ENCODE results near the gene P3H2.

The P3H2 gene

GRCh38 chr3:189909139-189909538, 211.6 kb downstream of the P3H2 start:
- Histone ChIP-seq H4K20me1 (ENCODE audit: insufficient read depth, low read length) (no peaks in the 10 kb centered on the region), H3K9me3 (ENCODE audit: insufficient read depth, low read length, severe bottlenecking) (no peaks in the 10 kb centered on the region), H3K27ac (ENCODE audit: low read length) (no peak overlapping the region), H2AFZ (ENCODE audit: low read depth, low read length) (no peak overlapping the region), H3K4me1 (ENCODE audit: insufficient read depth, low read length) (no peaks in the 10 kb centered on the region), H3K4me2 (ENCODE audit: insufficient read depth, low read length) (no peak overlapping the region), H3K4me3 (ENCODE audit: low read depth in 1 of 2, low read length in 2 of 2) (no peak overlapping the region), H3K79me2 (ENCODE audit: insufficient read depth, low read length) (no peaks in the 10 kb centered on the region), H3K27me3 (ENCODE audit: insufficient read depth, low read length, poor library complexity) (no peaks in the 10 kb centered on the region), H3K9ac (ENCODE audit: low read depth, low read length) (no peak overlapping the region), H3K36me3 (ENCODE audit: insufficient read depth, low read length) (no peaks in the 10 kb centered on the region)
- DNase-seq = no peak
- no peak for ATAC-seq (ENCODE audit: insufficient read depth, low read depth)
- no peak for TF ChIP-seq CTCF (IDR thresholded peaks at IDR 0.05; ENCODE audit: borderline replicate concordance, extremely low read depth, low read length, poor library complexity, severe bottlenecking)

GRCh38 chr3:189908646-189909045, 212.1 kb downstream of the P3H2 start:
- ATAC-seq (ENCODE audit: insufficient read depth, low read depth) = no peak
- TF ChIP-seq EZH2 (IDR thresholded peaks at IDR 0.05; ENCODE audit: borderline replicate concordance, low read depth, low read length, severe bottlenecking) (no peak), CTCF (IDR thresholded peaks at IDR 0.05; ENCODE audit: borderline replicate concordance, extremely low read depth, low read length, poor library complexity, severe bottlenecking) (no peak)
- no peaks in the 10 kb centered on the region for H3K79me2 ChIP-seq (ENCODE audit: insufficient read depth, low read length)
- no peak overlapping the region for H2AFZ ChIP-seq (ENCODE audit: low read depth, low read length)
- H3K4me3 ChIP-seq (ENCODE audit: low read depth in 1 of 2, low read length in 2 of 2) = no peak overlapping the region
- DNase-seq = no peak
- H3K4me1 ChIP-seq (ENCODE audit: insufficient read depth, low read length) = no peaks in the 10 kb centered on the region
- no peak overlapping the region for H3K27ac ChIP-seq (ENCODE audit: low read length)
- H3K9me3 ChIP-seq (ENCODE audit: insufficient read depth, low read length, severe bottlenecking) = no peaks in the 10 kb centered on the region
- H3K4me2 ChIP-seq (ENCODE audit: insufficient read depth, low read length) = no peak overlapping the region
- no peak overlapping the region for H3K9ac ChIP-seq (ENCODE audit: low read depth, low read length)
- H3K27me3 ChIP-seq (ENCODE audit: insufficient read depth, low read length, poor library complexity) = no peaks in the 10 kb centered on the region
- H4K20me1 ChIP-seq (ENCODE audit: insufficient read depth, low read length) = no peaks in the 10 kb centered on the region
- no peaks in the 10 kb centered on the region for H3K36me3 ChIP-seq (ENCODE audit: insufficient read depth, low read length)

GRCh38 chr3:189907803-189908202, 212.9 kb downstream of the P3H2 start:
- no peaks in the 10 kb centered on the region for H3K36me3 ChIP-seq (ENCODE audit: insufficient read depth, low read length)
- H3K27ac ChIP-seq (ENCODE audit: low read length) = no peak overlapping the region
- DNase-seq (no peak), ATAC-seq (ENCODE audit: insufficient read depth, low read depth) (no peak)
- no peaks in the 10 kb centered on the region for H3K27me3 ChIP-seq (ENCODE audit: insufficient read depth, low read length, poor library complexity)
- no peak overlapping the region for H3K9ac ChIP-seq (ENCODE audit: low read depth, low read length)
- no peak overlapping the region for H2AFZ ChIP-seq (ENCODE audit: low read depth, low read length)
- no peaks in the 10 kb centered on the region for H3K9me3 ChIP-seq (ENCODE audit: insufficient read depth, low read length, severe bottlenecking)
- H4K20me1 ChIP-seq (ENCODE audit: insufficient read depth, low read length) = no peaks in the 10 kb centered on the region
- no peak overlapping the region for H3K4me2 ChIP-seq (ENCODE audit: insufficient read depth, low read length)
- H3K79me2 ChIP-seq (ENCODE audit: insufficient read depth, low read length) = no peaks in the 10 kb centered on the region
- H3K4me1 ChIP-seq (ENCODE audit: insufficient read depth, low read length) = no peaks in the 10 kb centered on the region
- TF ChIP-seq CTCF (IDR thresholded peaks at IDR 0.05; ENCODE audit: borderline replicate concordance, extremely low read depth, low read length, poor library complexity, severe bottlenecking) = no peak
- no peak for TF ChIP-seq EZH2 (IDR thresholded peaks at IDR 0.05; ENCODE audit: borderline replicate concordance, low read depth, low read length, severe bottlenecking)
- H3K4me3 ChIP-seq (ENCODE audit: low read depth in 1 of 2, low read length in 2 of 2) = no peak overlapping the region
